Measurements from ENCODE around the gene SCYL1. TPM values are rescaled to one million over a fixed set of nuclear protein-coding genes. Genes with fewer than 3 reads are reported as not detected.

Gene SCYL1
- total and polyA plus RNA-seq, 2 experiments from 2014 or later: 146 to 168 TPM

DNA sequence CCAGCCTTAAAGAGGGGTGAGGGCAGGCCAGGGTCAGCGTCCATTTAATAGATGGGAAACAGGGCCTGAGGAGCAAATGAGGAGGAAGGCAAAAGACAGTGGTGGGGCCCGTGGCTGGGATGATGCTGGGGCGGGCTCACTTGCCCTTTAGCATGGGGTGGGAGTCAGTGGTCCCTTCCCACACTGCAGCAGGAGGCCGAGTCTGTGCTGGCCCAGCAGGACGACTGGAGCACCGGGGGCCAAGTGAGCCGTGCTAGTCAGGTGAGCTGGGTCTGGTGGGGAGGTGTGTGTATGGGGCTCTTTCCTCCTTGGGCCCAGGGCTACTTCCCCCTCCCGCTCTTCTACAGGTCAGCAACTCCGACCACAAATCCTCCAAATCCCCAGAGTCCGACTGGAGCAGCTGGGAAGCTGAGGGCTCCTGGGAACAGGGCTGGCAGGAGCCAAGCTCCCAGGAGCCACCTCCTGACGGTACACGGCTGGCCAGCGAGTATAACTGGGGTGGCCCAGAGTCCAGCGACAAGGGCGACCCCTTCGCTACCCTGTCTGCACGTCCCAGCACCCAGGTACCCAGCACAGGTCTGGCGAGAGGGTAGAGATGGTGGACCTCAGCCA lies 12.8 kb downstream of the SCYL1 start:
- Histone ChIP-seq H3K27me3 (peaks cover 24% of the 10 kb centered on the region), H3K27ac (no peak overlapping the region), H3K4me3 (no peak overlapping the region), H3K9me3 (ENCODE audit: low read depth) (no peaks in the 10 kb centered on the region), H3K36me3 (peaks cover 9% of the 10 kb centered on the region), H3K4me1 (ENCODE audit: low read depth) (no peaks in the 10 kb centered on the region)
- TF ChIP-seq, protein P1, sequence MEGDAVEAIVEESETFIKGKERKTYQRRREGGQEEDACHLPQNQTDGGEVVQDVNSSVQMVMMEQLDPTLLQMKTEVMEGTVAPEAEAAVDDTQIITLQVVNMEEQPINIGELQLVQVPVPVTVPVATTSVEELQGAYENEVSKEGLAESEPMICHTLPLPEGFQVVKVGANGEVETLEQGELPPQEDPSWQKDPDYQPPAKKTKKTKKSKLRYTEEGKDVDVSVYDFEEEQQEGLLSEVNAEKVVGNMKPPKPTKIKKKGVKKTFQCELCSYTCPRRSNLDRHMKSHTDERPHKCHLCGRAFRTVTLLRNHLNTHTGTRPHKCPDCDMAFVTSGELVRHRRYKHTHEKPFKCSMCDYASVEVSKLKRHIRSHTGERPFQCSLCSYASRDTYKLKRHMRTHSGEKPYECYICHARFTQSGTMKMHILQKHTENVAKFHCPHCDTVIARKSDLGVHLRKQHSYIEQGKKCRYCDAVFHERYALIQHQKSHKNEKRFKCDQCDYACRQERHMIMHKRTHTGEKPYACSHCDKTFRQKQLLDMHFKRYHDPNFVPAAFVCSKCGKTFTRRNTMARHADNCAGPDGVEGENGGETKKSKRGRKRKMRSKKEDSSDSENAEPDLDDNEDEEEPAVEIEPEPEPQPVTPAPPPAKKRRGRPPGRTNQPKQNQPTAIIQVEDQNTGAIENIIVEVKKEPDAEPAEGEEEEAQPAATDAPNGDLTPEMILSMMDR (IDR thresholded peaks at IDR 0.05; ENCODE audit: low read depth, low read length): no peak
- DNase-seq (ENCODE audit: low read depth in 1 of 2, low spot score in 1 of 2): no peak

DNA sequence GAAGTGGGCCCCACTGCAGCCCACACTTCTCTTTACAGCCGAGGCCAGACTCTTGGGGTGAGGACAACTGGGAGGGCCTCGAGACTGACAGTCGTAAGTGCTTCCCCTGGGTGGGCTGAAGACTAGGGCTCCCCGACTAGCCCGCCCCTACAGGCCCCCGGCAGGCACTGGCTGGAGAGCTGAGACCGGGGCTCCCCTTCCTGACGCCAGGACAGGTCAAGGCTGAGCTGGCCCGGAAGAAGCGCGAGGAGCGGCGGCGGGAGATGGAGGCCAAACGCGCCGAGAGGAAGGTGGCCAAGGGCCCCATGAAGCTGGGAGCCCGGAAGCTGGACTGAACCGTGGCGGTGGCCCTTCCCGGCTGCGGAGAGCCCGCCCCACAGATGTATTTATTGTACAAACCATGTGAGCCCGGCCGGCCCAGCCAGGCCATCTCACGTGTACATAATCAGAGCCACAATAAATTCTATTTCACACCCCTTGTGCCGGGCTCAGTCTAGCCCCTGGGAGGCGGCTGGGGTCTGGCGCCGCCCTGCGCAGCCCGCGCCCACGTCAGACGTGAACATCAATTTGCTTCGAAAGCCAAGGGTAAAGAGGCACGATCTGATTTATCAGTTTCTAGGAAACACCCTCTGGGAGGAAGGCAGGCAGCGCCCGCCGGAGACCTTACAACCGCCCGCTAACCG lies 13.5 kb downstream of the SCYL1 start:
- Histone ChIP-seq H3K4me3 (no peak overlapping the region), H3K27me3 (peaks cover 24% of the 10 kb centered on the region), H3K36me3 (peaks cover 5% of the 10 kb centered on the region), H3K27ac (no peak overlapping the region), H3K9me3 (ENCODE audit: low read depth) (no peaks in the 10 kb centered on the region), H3K4me1 (ENCODE audit: low read depth) (no peaks in the 10 kb centered on the region)
- TF ChIP-seq, protein P1 (IDR thresholded peaks at IDR 0.05; ENCODE audit: low read depth, low read length): no peak
- no peak for DNase-seq (ENCODE audit: low read depth in 1 of 2, low spot score in 1 of 2)

DNA sequence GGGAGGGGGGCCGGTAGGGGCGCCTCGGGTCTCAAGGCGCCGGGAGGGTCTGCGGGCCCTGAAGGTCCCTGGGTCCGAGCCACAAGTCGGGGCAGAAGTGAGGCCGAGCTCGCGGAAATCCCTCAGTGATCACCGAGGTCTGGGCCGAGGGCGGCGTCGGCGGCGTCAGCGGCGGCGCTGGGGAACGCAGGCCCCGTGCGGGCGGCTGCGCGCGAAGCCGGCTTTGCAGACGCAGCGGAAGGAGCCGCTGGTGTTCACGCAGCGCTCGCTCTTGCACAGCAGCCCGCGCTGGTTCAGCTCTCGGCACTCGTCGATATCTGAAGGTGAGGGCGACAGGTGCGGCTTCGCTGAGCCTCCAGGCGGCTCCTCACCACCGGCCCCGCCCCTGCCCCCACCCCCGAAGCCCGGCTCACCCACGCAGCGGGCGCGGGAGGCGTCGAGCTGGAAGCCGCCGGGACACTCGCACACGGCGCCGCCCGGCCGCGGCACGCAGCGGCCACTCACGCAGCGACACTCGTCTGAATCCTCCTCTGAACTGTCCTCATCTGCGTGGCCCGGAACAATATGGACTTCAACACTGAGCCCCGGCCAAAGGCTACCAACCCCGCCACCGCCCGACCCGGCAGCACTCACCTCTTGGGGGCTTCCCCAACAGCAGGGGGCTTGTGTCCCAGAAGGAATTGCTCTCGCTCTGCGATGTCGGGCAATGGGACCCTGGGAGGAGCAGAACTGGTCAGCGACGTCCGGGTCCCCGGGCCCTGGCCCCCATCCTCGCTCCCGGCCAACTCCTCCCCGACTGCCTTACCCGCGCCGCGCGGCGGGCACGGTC lies 14.2 kb downstream of the SCYL1 start:
- TF ChIP-seq, protein P1 (IDR thresholded peaks at IDR 0.05; ENCODE audit: low read depth, low read length): no peak
- peak overlapping the region; percentile 19 for H3K4me3 ChIP-seq
- peaks cover 5% of the 10 kb centered on the region for H3K36me3 ChIP-seq
- no peaks in the 10 kb centered on the region for H3K9me3 ChIP-seq (ENCODE audit: low read depth)
- no peak overlapping the region for H3K27ac ChIP-seq
- no peaks in the 10 kb centered on the region for H3K4me1 ChIP-seq (ENCODE audit: low read depth)
- H3K27me3 ChIP-seq: peaks cover 24% of the 10 kb centered on the region
- no peak for DNase-seq (ENCODE audit: low read depth in 1 of 2, low spot score in 1 of 2)

DNA sequence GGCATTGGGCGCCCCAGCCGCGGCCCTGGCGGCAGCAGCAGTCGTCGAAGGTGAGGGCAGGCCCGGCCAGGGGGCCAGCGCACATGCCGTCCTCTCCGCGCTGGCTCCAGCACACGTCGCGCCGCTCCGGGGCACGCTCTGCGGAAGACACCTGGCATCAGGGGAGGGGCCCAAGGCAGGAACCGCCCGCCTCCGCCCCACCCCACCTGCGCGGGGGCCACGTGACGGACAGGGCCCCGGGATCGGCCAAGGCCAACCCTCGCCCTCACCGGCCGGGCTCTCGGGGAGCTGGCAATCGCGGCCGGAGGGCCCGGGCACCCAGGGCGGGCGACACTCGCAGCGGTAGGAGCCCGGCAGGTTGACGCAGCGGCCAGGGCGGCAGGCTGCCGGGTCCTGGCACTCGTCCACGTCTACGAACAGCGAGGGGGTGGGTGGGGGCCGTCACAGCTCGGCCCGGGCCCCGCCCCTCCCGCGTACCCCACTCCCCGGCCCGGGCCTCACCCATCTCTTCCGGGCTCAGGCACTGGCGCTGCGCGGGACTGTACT lies 14.9 kb downstream of the SCYL1 start:
- Histone ChIP-seq H3K9me3 (ENCODE audit: low read depth) (no peaks in the 10 kb centered on the region), H3K36me3 (peaks cover 5% of the 10 kb centered on the region), H3K4me3 (peak overlapping the region; percentile 19), H3K4me1 (ENCODE audit: low read depth) (no peaks in the 10 kb centered on the region), H3K27me3 (peaks cover 24% of the 10 kb centered on the region), H3K27ac (no peak overlapping the region)
- no peak for DNase-seq (ENCODE audit: low read depth in 1 of 2, low spot score in 1 of 2)
- TF ChIP-seq, protein P1 (IDR thresholded peaks at IDR 0.05; ENCODE audit: low read depth, low read length): no peak

DNA sequence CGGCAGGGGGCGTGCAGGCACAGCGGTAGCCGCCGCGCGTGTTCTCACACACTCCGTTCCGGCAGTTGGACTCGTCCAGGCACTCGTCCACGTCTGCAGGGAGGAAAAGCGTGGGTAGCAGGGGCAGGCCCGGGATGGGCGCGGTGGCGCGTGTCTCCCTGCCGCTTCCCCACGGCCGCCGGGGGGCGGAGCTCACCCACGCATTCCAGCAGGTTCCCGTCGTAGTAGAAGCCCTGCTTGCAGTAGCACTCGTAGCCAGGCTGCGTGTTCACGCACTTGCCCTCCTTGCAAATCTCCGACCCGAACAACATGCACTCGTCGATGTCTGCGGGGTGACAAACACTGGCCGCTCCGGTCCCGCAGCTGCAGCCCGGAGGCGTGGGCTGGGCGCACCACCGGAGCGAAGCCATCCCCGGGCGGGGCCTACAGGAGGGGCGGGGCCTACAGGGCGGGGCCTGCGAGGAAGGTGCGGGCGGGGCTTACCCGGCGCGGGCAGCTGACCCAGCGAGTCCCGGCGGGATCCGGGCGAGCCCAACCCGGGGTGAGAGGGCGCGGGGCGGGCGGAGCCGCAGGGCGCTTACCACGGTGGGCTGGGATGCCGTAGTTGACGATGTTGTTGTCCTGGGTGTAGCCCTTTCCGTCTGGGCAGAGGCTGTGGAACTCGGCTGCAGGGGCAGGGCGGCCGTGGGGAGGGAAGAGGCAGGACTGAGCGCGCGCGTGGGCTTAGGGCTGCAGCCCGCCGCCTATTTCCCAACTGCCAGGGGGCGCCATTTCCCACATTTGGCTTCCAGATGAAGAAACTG lies 15.6 kb downstream of the SCYL1 start:
- Histone ChIP-seq H3K9me3 (ENCODE audit: low read depth) (no peaks in the 10 kb centered on the region), H3K4me1 (ENCODE audit: low read depth) (no peaks in the 10 kb centered on the region), H3K27ac (no peak overlapping the region), H3K4me3 (peak overlapping the region; percentile 19), H3K27me3 (peaks cover 24% of the 10 kb centered on the region), H3K36me3 (peaks cover 3% of the 10 kb centered on the region)
- peak; percentile 88 to 93 for DNase-seq (ENCODE audit: low read depth in 1 of 2, low spot score in 1 of 2)
- TF ChIP-seq, protein P1 (IDR thresholded peaks at IDR 0.05; ENCODE audit: low read depth, low read length): peak; percentile 79
